Measurements from ENCODE around the gene OR3A2.
"Not testable (repeated sequence)": the region's sequence is repeated elsewhere in the genome, so short reads cannot be mapped to it uniquely, and the experiment has no call there.

- TF ChIP-seq TEAD4 (IDR thresholded peaks at IDR 0.05); EP300 (IDR thresholded peaks at IDR 0.05; ENCODE audit: borderline replicate concordance); RAD21 (IDR thresholded peaks at IDR 0.05; ENCODE audit: low read depth); FOXM1 (IDR thresholded peaks at IDR 0.05; ENCODE audit: borderline replicate concordance, low read depth); TAF1 (IDR thresholded peaks at IDR 0.05; ENCODE audit: low read depth); NFIC (IDR thresholded peaks at IDR 0.05); CEBPB (IDR thresholded peaks at IDR 0.05); ZBTB7A (IDR thresholded peaks at IDR 0.05; ENCODE audit: low read depth); TCF12 (IDR thresholded peaks at IDR 0.05; ENCODE audit: low read depth): not testable (repeated sequence)
- TF ChIP-seq YY1 (IDR thresholded peaks at IDR 0.05; ENCODE audit: low read depth): peak; percentile 73
- TF ChIP-seq, protein P1, sequence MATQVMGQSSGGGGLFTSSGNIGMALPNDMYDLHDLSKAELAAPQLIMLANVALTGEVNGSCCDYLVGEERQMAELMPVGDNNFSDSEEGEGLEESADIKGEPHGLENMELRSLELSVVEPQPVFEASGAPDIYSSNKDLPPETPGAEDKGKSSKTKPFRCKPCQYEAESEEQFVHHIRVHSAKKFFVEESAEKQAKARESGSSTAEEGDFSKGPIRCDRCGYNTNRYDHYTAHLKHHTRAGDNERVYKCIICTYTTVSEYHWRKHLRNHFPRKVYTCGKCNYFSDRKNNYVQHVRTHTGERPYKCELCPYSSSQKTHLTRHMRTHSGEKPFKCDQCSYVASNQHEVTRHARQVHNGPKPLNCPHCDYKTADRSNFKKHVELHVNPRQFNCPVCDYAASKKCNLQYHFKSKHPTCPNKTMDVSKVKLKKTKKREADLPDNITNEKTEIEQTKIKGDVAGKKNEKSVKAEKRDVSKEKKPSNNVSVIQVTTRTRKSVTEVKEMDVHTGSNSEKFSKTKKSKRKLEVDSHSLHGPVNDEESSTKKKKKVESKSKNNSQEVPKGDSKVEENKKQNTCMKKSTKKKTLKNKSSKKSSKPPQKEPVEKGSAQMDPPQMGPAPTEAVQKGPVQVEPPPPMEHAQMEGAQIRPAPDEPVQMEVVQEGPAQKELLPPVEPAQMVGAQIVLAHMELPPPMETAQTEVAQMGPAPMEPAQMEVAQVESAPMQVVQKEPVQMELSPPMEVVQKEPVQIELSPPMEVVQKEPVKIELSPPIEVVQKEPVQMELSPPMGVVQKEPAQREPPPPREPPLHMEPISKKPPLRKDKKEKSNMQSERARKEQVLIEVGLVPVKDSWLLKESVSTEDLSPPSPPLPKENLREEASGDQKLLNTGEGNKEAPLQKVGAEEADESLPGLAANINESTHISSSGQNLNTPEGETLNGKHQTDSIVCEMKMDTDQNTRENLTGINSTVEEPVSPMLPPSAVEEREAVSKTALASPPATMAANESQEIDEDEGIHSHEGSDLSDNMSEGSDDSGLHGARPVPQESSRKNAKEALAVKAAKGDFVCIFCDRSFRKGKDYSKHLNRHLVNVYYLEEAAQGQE (IDR thresholded peaks at IDR 0.05; ENCODE audit: low read depth): peak; percentile 81
- TF ChIP-seq, protein P2, sequence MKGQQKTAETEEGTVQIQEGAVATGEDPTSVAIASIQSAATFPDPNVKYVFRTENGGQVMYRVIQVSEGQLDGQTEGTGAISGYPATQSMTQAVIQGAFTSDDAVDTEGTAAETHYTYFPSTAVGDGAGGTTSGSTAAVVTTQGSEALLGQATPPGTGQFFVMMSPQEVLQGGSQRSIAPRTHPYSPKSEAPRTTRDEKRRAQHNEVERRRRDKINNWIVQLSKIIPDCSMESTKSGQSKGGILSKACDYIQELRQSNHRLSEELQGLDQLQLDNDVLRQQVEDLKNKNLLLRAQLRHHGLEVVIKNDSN (IDR thresholded peaks at IDR 0.05): not testable (repeated sequence)
- TF ChIP-seq, protein P3, sequence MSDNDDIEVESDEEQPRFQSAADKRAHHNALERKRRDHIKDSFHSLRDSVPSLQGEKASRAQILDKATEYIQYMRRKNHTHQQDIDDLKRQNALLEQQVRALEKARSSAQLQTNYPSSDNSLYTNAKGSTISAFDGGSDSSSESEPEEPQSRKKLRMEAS (IDR thresholded peaks at IDR 0.05): not testable (repeated sequence)
Observed at GRCh38 chr17:3433215-3433614, 47.1 kb upstream of the OR3A2 start.
